ENCODE results near the gene KBTBD3.

Gene KBTBD3

GRCh38 chr11:106001304-106002012 lies 75.7 kb downstream of the KBTBD3 start:
- no peak for TF ChIP-seq CTCF (IDR thresholded peaks at IDR 0.05; ENCODE audit: low read length, missing control alignments)
- H3K4me3 ChIP-seq (replicated peaks; ENCODE audit: low read depth, low read length): no peak overlapping the region
- DNase-seq (ENCODE audit: low read depth): no peak

Measured in fibroblast of pulmonary artery (primary cell).